Neural cell (in vitro differentiated cells): ENCODE results near the gene RASD1. TPM values are rescaled to one million over a fixed set of nuclear protein-coding genes. Genes with fewer than 3 reads are reported as not detected.

Source experiments
- H2AFZ ChIP-seq: fragments of 200-600, 300-800 bp; sonication (generic), shearing (Covaris generic); 2 replicates; pipeline ENCODE4 v1.6.0; 2014; ENCODE audit warnings: low read depth, mild to moderate bottlenecking, antibody characterized with exemption, low read length, moderate library complexity
- H3F3A ChIP-seq: fragments of 200-600 bp; shearing (Covaris generic); 2 replicates; pipeline ENCODE4 v1.6.1; 2016; ENCODE audit warnings: mild to moderate bottlenecking, moderate library complexity, mixed read lengths, antibody characterized with exemption, low read length; ENCODE audit not compliant: insufficient read depth, poor library complexity, severe bottlenecking
- H3K27ac ChIP-seq: fragments of 200-600, 300-800 bp; sonication (generic), shearing (Covaris generic); 2 replicates; pipeline ENCODE4 v1.5.1; 2014; ENCODE audit warnings: mild to moderate bottlenecking, low read length, moderate library complexity
- H3K27me3 ChIP-seq: fragments of 300-800, 200-600 bp; sonication (generic), shearing (Covaris generic); 2 replicates; pipeline ENCODE4 v1.6.0; 2014; ENCODE audit warnings: mild to moderate bottlenecking, low read depth, low read length, moderate library complexity; ENCODE audit not compliant: insufficient read depth
- H3K36me3 ChIP-seq: fragments of 300-800, 200-600 bp; sonication (generic), shearing (Covaris generic); 2 replicates; pipeline ENCODE4 v1.5.1; 2014; ENCODE audit warnings: mild to moderate bottlenecking, antibody characterized with exemption, low read length, moderate library complexity; ENCODE audit not compliant: insufficient read depth
- H3K4me2 ChIP-seq: fragments of 300-800, 200-600 bp; sonication (generic), shearing (Covaris generic); 2 replicates; pipeline ENCODE4 v1.6.0; 2014; ENCODE audit warnings: mild to moderate bottlenecking, low read length
- H3K4me3 ChIP-seq: fragments of 300-800, 200-600 bp; sonication (generic), shearing (Covaris generic); 2 replicates; pipeline ENCODE4 v1.5.1; 2014; ENCODE audit warnings: mild to moderate bottlenecking, low read length, moderate library complexity
- H3K79me2 ChIP-seq: fragments of 200-600 bp; shearing (Covaris generic); replicated peaks from 2 replicates; pipeline ENCODE4 v1.6.0; 2014; ENCODE audit warnings: mild to moderate bottlenecking, low read length, moderate library complexity; ENCODE audit not compliant: insufficient read depth
- H3K9ac ChIP-seq: fragments of 300-800, 200-600 bp; sonication (generic), shearing (Covaris generic); 2 replicates; pipeline ENCODE4 v1.6.1; 2016; ENCODE audit warnings: mild to moderate bottlenecking, low read length, mixed read lengths
- H3K9me2 ChIP-seq: fragments of 200-600 bp; shearing (Covaris generic); 2 replicates; pipeline ENCODE4 v1.6.1; 2016; ENCODE audit warnings: mild to moderate bottlenecking, low read length, mixed read lengths; ENCODE audit not compliant: insufficient read depth
- H3K9me3 ChIP-seq: fragments of 200-600, 300-800 bp; sonication (generic), shearing (Covaris generic); 2 replicates; pipeline ENCODE4 v1.6.1; 2016; ENCODE audit warnings: mild to moderate bottlenecking, mixed run types, low read length, moderate library complexity, mixed read lengths
- H4K20me1 ChIP-seq: fragments of 200-600 bp; shearing (Covaris generic); 2 replicates; pipeline ENCODE4 v1.6.1; 2016; ENCODE audit warnings: mild to moderate bottlenecking, mixed run types; ENCODE audit not compliant: insufficient read depth
- EP300 ChIP-seq: fragments of 450-650 bp; conservative IDR thresholded peaks from 2 replicates; pipeline ENCODE4 v1.6.1; 2014; ENCODE audit warnings: antibody characterized with exemption, mild to moderate bottlenecking, moderate library complexity; ENCODE audit not compliant: poor library complexity, severe bottlenecking
- EZH2 ChIP-seq: fragments of 200-600, 300-800 bp; shearing (Covaris generic), sonication (generic); IDR thresholded peaks from 2 replicates; pipeline ENCODE4 v1.6.1; 2014; ENCODE audit warnings: antibody characterized with exemption, low read length, borderline replicate concordance, mild to moderate bottlenecking; ENCODE audit not compliant: insufficient read depth, poor library complexity, severe bottlenecking
- MXI1 ChIP-seq: fragments of 450-650 bp; conservative IDR thresholded peaks from 2 replicates; pipeline ENCODE4 v1.6.1; 2014; ENCODE audit warnings: antibody characterized with exemption, mild to moderate bottlenecking; ENCODE audit not compliant: poor library complexity, severe bottlenecking
- POLR2AphosphoS5 ChIP-seq: IDR thresholded peaks from 2 replicates; pipeline ENCODE4 v1.6.1; 2012
- RAD21 ChIP-seq: fragments of 450-650 bp; conservative IDR thresholded peaks from 2 replicates; pipeline ENCODE4 v1.6.1; 2014; ENCODE audit warnings: antibody characterized with exemption, mild to moderate bottlenecking, moderate library complexity
- SMC3 ChIP-seq: fragments of 450-650 bp; conservative IDR thresholded peaks from 2 replicates; pipeline ENCODE4 v1.6.1; 2014; ENCODE audit warnings: antibody characterized with exemption, mild to moderate bottlenecking, moderate library complexity; ENCODE audit not compliant: poor library complexity
- TAF1 ChIP-seq: IDR thresholded peaks from 2 replicates; pipeline ENCODE4 v1.6.1; 2012; ENCODE audit warnings: low read depth
- polyA plus RNA-seq: library from polyadenylated mRNA; depleted of rRNA; stranded (reverse); fragments of >200 nt; gene quantifications from 2 replicates; pipeline ENCODE4 v1.2.3, GENCODE V29; 2014
- TF ChIP-seq, protein P1 (sequence below): fragments of 450-650 bp; IDR thresholded peaks from 2 replicates; pipeline ENCODE4 v1.5.1; 2014; ENCODE audit warnings: antibody characterized with exemption, mild to moderate bottlenecking, moderate library complexity; ENCODE audit not compliant: poor library complexity, severe bottlenecking
- TF ChIP-seq, protein P2 (sequence below): IDR thresholded peaks from 2 replicates; pipeline ENCODE4 v1.6.1; 2012; ENCODE audit warnings: borderline replicate concordance

RASD1 gene
- polyA plus RNA-seq, 1 donor from 2014 or later = 57.7 TPM

DNA sequence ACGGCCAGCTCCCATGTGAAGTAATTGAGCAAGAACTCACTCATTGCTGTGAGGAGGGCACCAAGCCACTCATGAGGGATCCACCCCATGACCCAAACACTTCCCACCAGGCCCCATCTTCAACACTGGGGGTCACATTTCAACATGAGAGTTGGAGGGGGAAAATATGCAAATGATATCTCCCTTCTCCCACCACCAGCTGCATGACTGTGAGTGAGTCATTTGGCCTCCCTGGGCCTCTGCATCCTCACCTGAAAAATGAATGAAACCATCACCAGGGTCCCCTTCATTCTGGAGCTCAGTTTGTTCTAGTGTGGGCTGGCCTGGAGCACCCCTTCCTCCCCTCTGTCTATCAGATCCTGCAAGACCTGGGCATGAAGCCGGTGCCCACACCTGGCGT, 26.2 kb downstream of the RASD1 start:
- Histone ChIP-seq H3F3A (no peaks in the 10 kb centered on the region), H3K36me3 (no peaks in the 10 kb centered on the region), H3K9me2 (no peaks in the 10 kb centered on the region), H3K27me3 (no peaks in the 10 kb centered on the region), H3K27ac (no peak overlapping the region), H3K4me3 (no peak overlapping the region), H3K79me2 (no peaks in the 10 kb centered on the region), H4K20me1 (no peaks in the 10 kb centered on the region), H3K9ac (no peak overlapping the region), H2AFZ (no peak overlapping the region), H3K9me3 (no peaks in the 10 kb centered on the region), H3K4me2 (no peak overlapping the region)
- TF ChIP-seq EZH2 = no peak
- TF ChIP-seq MXI1 = no peak
- no peak for TF ChIP-seq POLR2AphosphoS5
- TF ChIP-seq, protein P1, sequence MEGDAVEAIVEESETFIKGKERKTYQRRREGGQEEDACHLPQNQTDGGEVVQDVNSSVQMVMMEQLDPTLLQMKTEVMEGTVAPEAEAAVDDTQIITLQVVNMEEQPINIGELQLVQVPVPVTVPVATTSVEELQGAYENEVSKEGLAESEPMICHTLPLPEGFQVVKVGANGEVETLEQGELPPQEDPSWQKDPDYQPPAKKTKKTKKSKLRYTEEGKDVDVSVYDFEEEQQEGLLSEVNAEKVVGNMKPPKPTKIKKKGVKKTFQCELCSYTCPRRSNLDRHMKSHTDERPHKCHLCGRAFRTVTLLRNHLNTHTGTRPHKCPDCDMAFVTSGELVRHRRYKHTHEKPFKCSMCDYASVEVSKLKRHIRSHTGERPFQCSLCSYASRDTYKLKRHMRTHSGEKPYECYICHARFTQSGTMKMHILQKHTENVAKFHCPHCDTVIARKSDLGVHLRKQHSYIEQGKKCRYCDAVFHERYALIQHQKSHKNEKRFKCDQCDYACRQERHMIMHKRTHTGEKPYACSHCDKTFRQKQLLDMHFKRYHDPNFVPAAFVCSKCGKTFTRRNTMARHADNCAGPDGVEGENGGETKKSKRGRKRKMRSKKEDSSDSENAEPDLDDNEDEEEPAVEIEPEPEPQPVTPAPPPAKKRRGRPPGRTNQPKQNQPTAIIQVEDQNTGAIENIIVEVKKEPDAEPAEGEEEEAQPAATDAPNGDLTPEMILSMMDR = no peak
- no peak for TF ChIP-seq TAF1
- TF ChIP-seq RAD21 = no peak
- TF ChIP-seq EP300 = no peak
- TF ChIP-seq, protein P2, sequence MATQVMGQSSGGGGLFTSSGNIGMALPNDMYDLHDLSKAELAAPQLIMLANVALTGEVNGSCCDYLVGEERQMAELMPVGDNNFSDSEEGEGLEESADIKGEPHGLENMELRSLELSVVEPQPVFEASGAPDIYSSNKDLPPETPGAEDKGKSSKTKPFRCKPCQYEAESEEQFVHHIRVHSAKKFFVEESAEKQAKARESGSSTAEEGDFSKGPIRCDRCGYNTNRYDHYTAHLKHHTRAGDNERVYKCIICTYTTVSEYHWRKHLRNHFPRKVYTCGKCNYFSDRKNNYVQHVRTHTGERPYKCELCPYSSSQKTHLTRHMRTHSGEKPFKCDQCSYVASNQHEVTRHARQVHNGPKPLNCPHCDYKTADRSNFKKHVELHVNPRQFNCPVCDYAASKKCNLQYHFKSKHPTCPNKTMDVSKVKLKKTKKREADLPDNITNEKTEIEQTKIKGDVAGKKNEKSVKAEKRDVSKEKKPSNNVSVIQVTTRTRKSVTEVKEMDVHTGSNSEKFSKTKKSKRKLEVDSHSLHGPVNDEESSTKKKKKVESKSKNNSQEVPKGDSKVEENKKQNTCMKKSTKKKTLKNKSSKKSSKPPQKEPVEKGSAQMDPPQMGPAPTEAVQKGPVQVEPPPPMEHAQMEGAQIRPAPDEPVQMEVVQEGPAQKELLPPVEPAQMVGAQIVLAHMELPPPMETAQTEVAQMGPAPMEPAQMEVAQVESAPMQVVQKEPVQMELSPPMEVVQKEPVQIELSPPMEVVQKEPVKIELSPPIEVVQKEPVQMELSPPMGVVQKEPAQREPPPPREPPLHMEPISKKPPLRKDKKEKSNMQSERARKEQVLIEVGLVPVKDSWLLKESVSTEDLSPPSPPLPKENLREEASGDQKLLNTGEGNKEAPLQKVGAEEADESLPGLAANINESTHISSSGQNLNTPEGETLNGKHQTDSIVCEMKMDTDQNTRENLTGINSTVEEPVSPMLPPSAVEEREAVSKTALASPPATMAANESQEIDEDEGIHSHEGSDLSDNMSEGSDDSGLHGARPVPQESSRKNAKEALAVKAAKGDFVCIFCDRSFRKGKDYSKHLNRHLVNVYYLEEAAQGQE = no peak
- TF ChIP-seq SMC3 = no peak

- H3K4me3 ChIP-seq = no peak overlapping the region
- no peaks in the 10 kb centered on the region for H3K27me3 ChIP-seq
- H3K36me3 ChIP-seq = no peaks in the 10 kb centered on the region
- no peaks in the 10 kb centered on the region for H4K20me1 ChIP-seq
- H3K27ac ChIP-seq = no peak overlapping the region
- H3K9me2 ChIP-seq = no peaks in the 10 kb centered on the region
- H3K9me3 ChIP-seq = no peaks in the 10 kb centered on the region
- no peak overlapping the region for H3K4me2 ChIP-seq
- no peak overlapping the region for H3K9ac ChIP-seq
- H3K79me2 ChIP-seq = no peaks in the 10 kb centered on the region
- no peaks in the 10 kb centered on the region for H3F3A ChIP-seq
- TF ChIP-seq SMC3 (no peak), EP300 (no peak), POLR2AphosphoS5 (no peak), EZH2 (no peak), TAF1 (no peak), RAD21 (no peak), MXI1 (no peak)
- TF ChIP-seq, protein P2 = no peak
- TF ChIP-seq, protein P1 = no peak
- no peak overlapping the region for H2AFZ ChIP-seq
Observed at GRCh38 chr17:17469358-17469757, 26.8 kb downstream of the RASD1 start.
